Right lobe of liver (tissue), 4 donors: ENCODE data around the gene INPP4B.

Experiments used
- POLR2A ChIP-seq: fragments of 450-650 bp; IDR thresholded peaks from one replicate; pipeline ENCODE4 v1.6.1; 2017; ENCODE audit warnings: antibody characterized with exemption, mild to moderate bottlenecking
- TF ChIP-seq, protein P1 (sequence below), 4 donors: fragments of 200-600 bp in 3 of 4; fragments of 450-650 bp in 1 of 4; IDR thresholded peaks; one replicate each; pipeline versions ENCODE4 v1.5.1 to v1.8.0; 2016 to 2022; ENCODE audit warnings: antibody characterized with exemption in 4 of 4, mild to moderate bottlenecking in 2 of 4
- donor health status: DM: no; HTN: no; CAD: no.
- donor health status: DM: no; HTN: no; CAD: no.
- donor health status: DM: no; HTN: yes; CAD: no.

DNA sequence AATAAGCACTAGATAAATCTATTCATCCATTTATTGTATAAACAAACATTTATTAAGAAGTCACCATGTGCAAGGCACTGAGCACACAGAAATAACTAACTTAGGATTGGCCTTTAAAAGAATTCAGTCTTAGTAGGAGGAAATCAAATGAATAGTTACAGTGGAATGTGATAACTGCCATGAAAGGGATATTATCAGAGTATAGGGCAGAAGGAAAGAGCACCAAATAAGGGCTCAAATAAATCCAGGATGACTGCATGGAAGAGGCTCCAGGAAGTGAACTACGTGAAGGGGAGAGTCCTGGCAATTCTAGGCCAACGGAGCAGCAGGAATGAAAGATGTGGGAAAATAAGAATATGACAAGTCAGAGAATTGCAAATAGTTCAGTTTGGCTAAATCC, 406.0 kb downstream of the INPP4B start:
- no peak for TF ChIP-seq POLR2A
- TF ChIP-seq, protein P1, sequence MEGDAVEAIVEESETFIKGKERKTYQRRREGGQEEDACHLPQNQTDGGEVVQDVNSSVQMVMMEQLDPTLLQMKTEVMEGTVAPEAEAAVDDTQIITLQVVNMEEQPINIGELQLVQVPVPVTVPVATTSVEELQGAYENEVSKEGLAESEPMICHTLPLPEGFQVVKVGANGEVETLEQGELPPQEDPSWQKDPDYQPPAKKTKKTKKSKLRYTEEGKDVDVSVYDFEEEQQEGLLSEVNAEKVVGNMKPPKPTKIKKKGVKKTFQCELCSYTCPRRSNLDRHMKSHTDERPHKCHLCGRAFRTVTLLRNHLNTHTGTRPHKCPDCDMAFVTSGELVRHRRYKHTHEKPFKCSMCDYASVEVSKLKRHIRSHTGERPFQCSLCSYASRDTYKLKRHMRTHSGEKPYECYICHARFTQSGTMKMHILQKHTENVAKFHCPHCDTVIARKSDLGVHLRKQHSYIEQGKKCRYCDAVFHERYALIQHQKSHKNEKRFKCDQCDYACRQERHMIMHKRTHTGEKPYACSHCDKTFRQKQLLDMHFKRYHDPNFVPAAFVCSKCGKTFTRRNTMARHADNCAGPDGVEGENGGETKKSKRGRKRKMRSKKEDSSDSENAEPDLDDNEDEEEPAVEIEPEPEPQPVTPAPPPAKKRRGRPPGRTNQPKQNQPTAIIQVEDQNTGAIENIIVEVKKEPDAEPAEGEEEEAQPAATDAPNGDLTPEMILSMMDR (IDR thresholded peaks at IDR 0.05): no peak
